B cell (primary cell): ENCODE results near the gene MCAM. TPM values are rescaled to one million over a fixed set of nuclear protein-coding genes. Genes with fewer than 3 reads are reported as not detected.
A peak's percentile ranks its signal among the peaks of the same experiment; 100 is the strongest.

Experiments
- ATAC-seq: fragments of 200-7000 bp; cut with Tn5 transposase; one replicate; pipeline ENCODE4 v1.10.0; 2021; ENCODE audit warnings: low read depth, mild to moderate bottlenecking, moderate number of reproducible peaks, moderate library complexity
- CTCF ChIA-PET: fragments of 350-600 bp; sonication (Branson Sonifier 250); formaldehyde crosslinking; loops from one replicate; lab custom pipeline; 2021; ENCODE audit warnings: antibody characterized with exemption, inconsistent platforms; lab: Charles Lee
- POLR2A ChIA-PET: fragments of 350-600 bp; sonication (Branson Sonifier 250); formaldehyde crosslinking; loops from one replicate; lab custom pipeline; 2021; ENCODE audit warnings: antibody characterized with exemption; lab: Charles Lee
- DNase-seq: peaks from one replicate; pipeline ENCODE4 v3.0.0; 2013
- H2AFZ ChIP-seq: 2 replicates; pipeline ENCODE4 v1.6.1; 2012; ENCODE audit warnings: mild to moderate bottlenecking, low read depth, low read length; ENCODE audit not compliant: insufficient read depth, poor library complexity, severe bottlenecking
- H3K27ac ChIP-seq, 2 donors: 1 replicate in 1 of 2; 2 replicates in 1 of 2; pipeline ENCODE4 v1.5.1; 2012 to 2013; ENCODE audit warnings: low read length in 2 of 2, mild to moderate bottlenecking in 2 of 2, moderate library complexity in 1 of 2
- H3K27me3 ChIP-seq, 4 experiments: fragments of 200-600 bp in 1 of 4; sonication (generic) in 1 of 4; replicated peaks in 1 of 4; 1 replicate in 2 of 4; 2 replicates in 2 of 4; pipeline versions ENCODE4 v1.6.1 to v1.7.0; 2013 to 2016; ENCODE audit warnings: low read length in 3 of 4, mild to moderate bottlenecking in 2 of 4, mixed read lengths in 1 of 4, moderate library complexity in 1 of 4; ENCODE audit not compliant: insufficient read depth in 4 of 4, control insufficient read depth in 3 of 4; ENCODE audit errors: control extremely low read depth in 1 of 4
- H3K36me3 ChIP-seq, 2 experiments: replicated peaks in 1 of 2; 1 replicate in 1 of 2; 2 replicates in 1 of 2; pipeline versions ENCODE4 v1.6.1 to v1.7.1; 2013; ENCODE audit warnings: low read length in 1 of 2; ENCODE audit not compliant: insufficient read depth in 2 of 2, control insufficient read depth in 1 of 2; ENCODE audit errors: control extremely low read depth in 1 of 2, extremely low read depth in 1 of 2
- H3K4me1 ChIP-seq, 2 donors: fragments of 200-600 bp in 1 of 2; sonication (generic) in 1 of 2; 1 replicate in 1 of 2; 2 replicates in 1 of 2; pipeline versions ENCODE4 v1.5.1 to v1.6.1; 2013 to 2017; ENCODE audit warnings: low read length in 2 of 2; ENCODE audit not compliant: control insufficient read depth in 2 of 2, insufficient read depth in 2 of 2
- H3K4me2 ChIP-seq: replicated peaks from 2 replicates; pipeline ENCODE3; 2012; ENCODE audit warnings: mild to moderate bottlenecking, low read depth, low read length; ENCODE audit not compliant: poor library complexity, severe bottlenecking
- H3K4me3 ChIP-seq, 5 experiments: fragments of 200-600 bp in 1 of 5; sonication (generic) in 1 of 5; 1 replicate in 3 of 5; 2 replicates in 2 of 5; pipeline versions ENCODE4 v1.5.1 to v1.7.0; 2011 to 2016; ENCODE audit warnings: low read length in 4 of 5, mild to moderate bottlenecking in 4 of 5, low read depth in 2 of 5, control low read depth in 1 of 5, moderate library complexity in 1 of 5; ENCODE audit not compliant: insufficient read depth in 1 of 5; ENCODE audit errors: control extremely low read depth in 1 of 5, extremely low read depth in 1 of 5
- H3K79me2 ChIP-seq: fragments of 200-600 bp; sonication (generic); one replicate; pipeline ENCODE4 v1.6.0; 2016; ENCODE audit warnings: low read length; ENCODE audit not compliant: control insufficient read depth, insufficient read depth
- H3K9ac ChIP-seq: fragments of 200-600 bp; sonication (generic); 2 replicates; pipeline ENCODE4 v1.6.1; 2017; ENCODE audit warnings: mild to moderate bottlenecking, low read length, moderate library complexity
- H3K9me3 ChIP-seq, 3 donors: one replicate each; pipeline versions ENCODE4 v1.6.1 to v1.7.1; 2013; ENCODE audit warnings: low read length in 2 of 3; ENCODE audit not compliant: control insufficient read depth in 2 of 3, insufficient read depth in 1 of 3; ENCODE audit errors: control extremely low read depth in 1 of 3
- H4K20me1 ChIP-seq: 2 replicates; pipeline ENCODE4 v1.6.0; 2012; ENCODE audit warnings: mild to moderate bottlenecking, low read length; ENCODE audit not compliant: insufficient read depth, control insufficient read depth, poor library complexity, severe bottlenecking
- H3K27ac Mint-ChIP-seq: one replicate; pipeline ENCODE4 v1.8.0; 2021; ENCODE audit warnings: mixed read lengths
- H3K27me3 Mint-ChIP-seq: one replicate; pipeline ENCODE4 v1.8.0; 2021; ENCODE audit warnings: mixed read lengths
- H3K4me1 Mint-ChIP-seq: one replicate; pipeline ENCODE4 v1.8.0; 2021; ENCODE audit warnings: mixed read lengths
- H3K4me3 Mint-ChIP-seq: one replicate; pipeline ENCODE4 v1.8.0; 2021; ENCODE audit warnings: mixed read lengths
- H3K9me3 Mint-ChIP-seq: one replicate; pipeline ENCODE4 v1.8.0; 2022; ENCODE audit warnings: mixed read lengths; ENCODE audit not compliant: insufficient read depth
- CTCF ChIP-seq: fragments of 200-600 bp; IDR thresholded peaks from one replicate; pipeline ENCODE4 v1.8.0; 2022; ENCODE audit warnings: antibody characterized with exemption, mild to moderate bottlenecking
- EZH2 ChIP-seq: IDR thresholded peaks from 2 replicates; pipeline ENCODE4 v1.6.1; 2012; ENCODE audit warnings: borderline replicate concordance, low read depth, mild to moderate bottlenecking, moderate library complexity, low read length; ENCODE audit not compliant: insufficient read depth, poor library complexity, severe bottlenecking
- WGBS: methylation state at CpG from one replicate; pipeline ENCODE4 v1.1.5; 2013; ENCODE audit warnings: missing lambda C conversion rate; ENCODE audit not compliant: insufficient coverage; 5-methylcytosine and 5-hydroxymethylcytosine counted together
- intact Hi-C: fragments of 100-400 bp; cut with micrococcal nuclease; formaldehyde crosslinking; loops from one replicate; pipeline ENCODE4 v1.10.0; 2022
- polyA plus RNA-seq: library from polyadenylated mRNA; depleted of rRNA; stranded (reverse); fragments of >200 nt; gene quantifications from 2 replicates; pipeline ENCODE4 v1.2.3, GENCODE V29; 2012
- total RNA-seq, 2 donors: library from RNA; stranded (reverse); fragments of 120-200 nt in 1 of 2; gene quantifications; 1 replicate in 1 of 2; 2 replicates in 1 of 2; pipeline versions ENCODE4 v1.2.3 to v1.2.4, GENCODE V29; 2013 to 2022

Gene MCAM
- total and polyA plus RNA-seq, 2 donors (not counting 1 experiment from before 2014, with no cell fraction given): 0.42 to 1.1 TPM

DNA sequence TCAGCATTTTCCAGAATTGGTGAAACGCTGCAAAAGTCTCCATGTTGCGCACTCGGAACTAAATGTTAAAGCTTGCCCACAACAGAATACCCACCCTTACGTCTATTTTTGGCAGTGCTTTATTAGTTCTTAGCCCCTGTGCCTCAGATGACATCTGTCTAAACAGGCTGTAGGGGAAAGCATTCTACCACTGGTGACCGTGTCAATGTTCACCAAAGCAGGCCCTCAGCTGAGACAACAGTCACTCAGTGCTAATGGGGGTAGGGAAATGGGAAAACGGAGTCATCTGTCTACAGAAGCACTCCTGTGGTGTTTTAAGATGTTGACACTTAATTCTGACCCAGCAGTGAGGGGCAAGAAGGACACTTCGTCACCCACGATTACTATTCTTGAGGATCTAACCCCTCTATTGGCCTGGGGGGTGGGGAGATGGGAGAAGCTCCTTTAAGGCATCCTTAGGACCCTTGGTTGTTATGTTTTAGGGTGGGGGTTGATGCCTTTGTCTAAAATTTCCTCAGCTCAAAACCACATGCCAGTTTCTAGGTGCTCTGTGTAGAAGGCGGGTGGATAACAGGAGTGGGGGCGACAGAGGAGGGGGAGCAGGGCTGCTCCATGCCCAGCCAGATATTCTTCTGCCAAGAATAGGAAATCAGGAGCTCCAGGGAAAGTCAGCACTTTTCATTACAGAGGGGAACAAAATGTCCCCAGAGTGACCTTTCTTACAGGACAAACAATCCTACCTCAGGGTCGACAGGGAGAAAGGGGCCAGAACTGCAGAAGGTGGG is 45.2 kb upstream of the MCAM start:
- H3K79me2 ChIP-seq: no peaks in the 10 kb centered on the region
- 90% methylated on average over 8 of the region's 11 CpGs for WGBS
- ATAC-seq (no peak), DNase-seq (no peak)
- H3K36me3 ChIP-seq: no peaks in the 10 kb centered on the region
- no peak overlapping the region for H3K9ac ChIP-seq
- TF ChIP-seq EZH2 (no peak), CTCF (no peak)
- H3K9me3 Mint-ChIP-seq: no peaks in the 10 kb centered on the region
- peaks cover 20% of the 10 kb centered on the region for H3K4me1 Mint-ChIP-seq
- H2AFZ ChIP-seq: no peak overlapping the region
- H3K4me3 Mint-ChIP-seq: peak overlapping the region; percentile 63
- H3K27me3 ChIP-seq: peaks cover 0 to 49% (median 25%) of the 10 kb centered on the region in 4 experiments
- no peak overlapping the region for H3K4me3 ChIP-seq
- H3K27ac Mint-ChIP-seq: no peak overlapping the region
- CTCF ChIA-PET: interaction anchor here (1.0 to 2.1 kb wide), 6 partner anchors 8 to 113 kb away, joined by 3 to 8 read pairs (median 4); partner anchors contain the start of gene USP2
- H4K20me1 ChIP-seq: no peaks in the 10 kb centered on the region
- peaks cover 44% of the 10 kb centered on the region for H3K27me3 Mint-ChIP-seq
- no peak overlapping the region for H3K4me2 ChIP-seq
- peaks cover 19 to 21% of the 10 kb centered on the region in 2 donors for H3K4me1 ChIP-seq
- intact Hi-C loops: no loop called here
- POLR2A ChIA-PET: no interaction called here
- no peak overlapping the region for H3K27ac ChIP-seq
- H3K9me3 ChIP-seq: peaks cover 0 to 19% (median 0%) of the 10 kb centered on the region in 3 donors
